CD4-positive, alpha-beta T cell treated with Interleukin-15 for 1 hour (primary cell): ENCODE results near the gene TFR2.
"Not testable (repeated sequence)": the region's sequence is repeated elsewhere in the genome, so short reads cannot be mapped to it uniquely, and the experiment has no call there.

Experiments
- DNase-seq: peaks from one replicate; pipeline ENCODE4 v3.0.0-alpha.2; 2020

The TFR2 gene

DNA sequence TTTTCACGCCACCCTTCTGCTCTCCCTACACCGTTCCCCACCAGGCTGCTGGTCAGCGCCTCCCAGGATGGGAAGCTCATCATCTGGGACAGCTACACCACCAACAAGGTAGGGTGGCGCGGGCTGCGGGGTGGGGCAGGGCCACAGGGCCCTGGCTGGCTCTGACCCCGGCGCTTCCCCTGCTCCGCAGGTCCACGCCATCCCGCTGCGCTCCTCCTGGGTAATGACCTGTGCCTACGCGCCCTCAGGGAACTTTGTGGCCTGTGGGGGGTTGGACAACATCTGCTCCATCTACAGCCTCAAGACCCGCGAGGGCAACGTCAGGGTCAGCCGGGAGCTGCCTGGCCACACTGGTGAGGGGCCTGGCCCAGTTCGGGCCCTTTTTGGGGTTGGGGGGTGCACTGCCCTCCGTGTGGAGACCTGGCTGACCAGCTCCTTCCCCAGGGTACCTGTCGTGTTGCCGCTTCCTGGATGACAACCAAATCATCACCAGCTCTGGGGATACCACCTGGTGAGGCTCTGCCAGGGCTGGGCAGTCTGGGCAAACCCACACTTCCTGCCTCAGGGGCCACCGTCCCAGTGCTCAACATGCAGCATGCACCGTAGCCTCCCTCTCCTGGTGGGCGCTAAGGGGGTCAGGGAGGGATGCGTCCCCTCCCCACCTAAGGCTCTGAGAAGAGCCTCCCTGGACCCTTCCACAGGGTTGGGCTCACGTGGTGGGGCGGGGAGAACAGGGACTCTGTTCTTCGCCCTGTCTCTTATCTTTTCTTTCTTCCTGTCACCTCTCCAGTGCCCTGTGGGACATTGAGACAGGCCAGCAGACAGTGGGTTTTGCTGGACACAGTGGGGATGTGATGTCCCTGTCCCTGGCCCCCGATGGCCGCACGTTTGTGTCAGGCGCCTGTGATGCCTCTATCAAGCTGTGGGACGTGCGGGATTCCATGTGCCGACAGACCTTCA is 36.2 kb upstream of the TFR2 start:
- no peak for DNase-seq

DNA sequence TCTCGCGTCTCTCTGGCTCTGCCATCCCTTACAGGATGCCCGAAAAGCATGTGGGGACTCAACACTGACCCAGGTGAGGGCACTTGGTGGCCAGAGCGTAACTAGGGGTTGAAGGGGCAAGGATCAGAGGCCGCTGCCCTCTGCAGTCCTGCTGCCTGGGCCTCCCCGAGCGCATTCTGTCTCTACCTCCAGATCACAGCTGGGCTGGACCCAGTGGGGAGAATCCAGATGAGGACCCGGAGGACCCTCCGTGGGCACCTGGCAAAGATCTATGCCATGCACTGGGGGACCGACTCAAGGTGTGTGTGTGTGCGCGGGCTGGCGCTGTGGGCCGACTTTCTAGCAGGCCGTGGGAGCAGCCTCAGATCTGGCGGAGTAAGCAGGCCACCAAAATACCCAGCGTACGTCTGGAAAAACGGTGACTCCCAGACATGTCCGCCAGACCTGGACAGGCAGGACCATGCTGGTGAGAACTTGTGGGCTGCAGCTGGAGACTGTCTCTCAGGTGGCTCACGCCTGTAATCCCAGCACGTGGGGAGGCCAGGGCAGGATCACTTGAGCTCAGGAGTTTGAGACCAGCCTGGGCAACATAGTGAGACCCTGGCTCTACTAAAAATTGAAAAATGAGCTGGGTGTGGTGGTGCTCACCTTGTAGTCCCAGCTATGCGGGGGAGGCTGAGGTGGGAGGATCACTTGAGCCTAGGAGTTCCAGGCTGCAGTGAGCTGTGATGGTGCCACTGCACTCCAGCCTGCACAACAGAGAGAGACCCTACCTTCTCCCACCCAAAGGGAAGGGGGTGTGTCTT is 35.4 kb upstream of the TFR2 start:
- DNase-seq = no peak

DNA sequence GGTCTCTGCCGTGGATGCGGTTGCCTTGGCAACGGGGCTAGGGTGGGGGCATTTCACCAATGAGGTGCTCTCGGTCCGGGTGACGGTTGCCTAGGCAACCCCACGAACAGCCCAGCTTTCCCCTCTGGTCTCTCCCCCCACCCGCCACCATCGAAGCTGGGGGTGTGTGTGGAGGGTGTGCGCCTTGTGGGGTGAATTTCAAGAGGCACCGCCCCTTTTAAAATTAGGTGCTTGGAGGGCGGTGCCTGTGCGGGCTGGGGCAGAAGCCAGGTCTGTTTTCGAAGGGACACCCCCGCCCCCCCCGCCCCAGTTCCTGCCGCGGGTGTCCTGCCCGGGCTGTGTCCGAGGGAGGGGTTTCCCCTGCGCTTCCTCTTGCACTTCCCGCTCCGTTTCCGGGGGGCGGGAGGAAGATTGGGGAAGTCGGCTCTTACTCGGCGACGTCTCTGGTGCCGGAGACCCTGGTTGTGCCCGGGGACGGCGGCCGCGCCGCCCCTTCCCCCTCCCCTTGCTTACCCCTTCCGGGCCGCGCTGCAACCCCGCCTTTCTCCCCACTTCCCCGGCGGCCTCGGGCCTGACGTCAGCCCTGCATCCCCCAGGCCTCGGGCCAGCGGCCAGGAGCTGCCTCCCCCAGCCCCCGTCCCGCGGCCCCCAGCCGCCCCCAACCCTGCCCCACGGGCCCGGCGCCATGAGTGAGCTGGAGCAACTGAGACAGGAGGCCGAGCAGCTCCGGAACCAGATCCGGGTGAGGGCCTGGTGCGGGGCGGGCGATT is 34.4 kb upstream of the TFR2 start:
- DNase-seq = peak; percentile 98

- DNase-seq = no peak
Measured at GRCh38 chr7:100675105-100675451, 33.7 kb upstream of the TFR2 start.

GRCh38 chr7:100674411-100675104 is 33.2 kb upstream of the TFR2 start:
- DNase-seq = no peak

DNA sequence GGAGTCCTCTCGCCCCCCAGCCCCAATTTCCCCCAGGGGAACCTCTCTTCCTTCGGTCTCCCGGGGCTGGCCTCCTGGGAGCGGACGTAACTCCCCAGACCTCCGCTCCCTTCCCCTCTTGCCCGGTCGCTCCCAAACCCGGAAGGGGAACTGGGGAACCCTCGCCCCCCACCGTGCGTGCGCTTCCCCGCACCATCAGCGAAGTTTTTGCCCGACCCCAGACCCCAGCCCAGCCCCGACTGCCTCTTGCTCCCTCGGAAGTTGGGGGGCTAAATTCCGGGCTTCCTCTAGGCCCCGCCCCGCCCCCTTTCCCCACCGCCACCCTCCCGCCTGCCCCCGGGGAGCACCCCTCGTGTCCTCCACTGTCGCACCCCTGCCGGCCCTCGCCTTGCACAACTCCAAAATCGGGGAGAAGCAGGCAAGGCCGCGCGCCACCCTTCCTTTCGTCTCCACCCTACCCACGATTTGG is 32.6 kb upstream of the TFR2 start:
- DNase-seq = peak; percentile 51

DNA sequence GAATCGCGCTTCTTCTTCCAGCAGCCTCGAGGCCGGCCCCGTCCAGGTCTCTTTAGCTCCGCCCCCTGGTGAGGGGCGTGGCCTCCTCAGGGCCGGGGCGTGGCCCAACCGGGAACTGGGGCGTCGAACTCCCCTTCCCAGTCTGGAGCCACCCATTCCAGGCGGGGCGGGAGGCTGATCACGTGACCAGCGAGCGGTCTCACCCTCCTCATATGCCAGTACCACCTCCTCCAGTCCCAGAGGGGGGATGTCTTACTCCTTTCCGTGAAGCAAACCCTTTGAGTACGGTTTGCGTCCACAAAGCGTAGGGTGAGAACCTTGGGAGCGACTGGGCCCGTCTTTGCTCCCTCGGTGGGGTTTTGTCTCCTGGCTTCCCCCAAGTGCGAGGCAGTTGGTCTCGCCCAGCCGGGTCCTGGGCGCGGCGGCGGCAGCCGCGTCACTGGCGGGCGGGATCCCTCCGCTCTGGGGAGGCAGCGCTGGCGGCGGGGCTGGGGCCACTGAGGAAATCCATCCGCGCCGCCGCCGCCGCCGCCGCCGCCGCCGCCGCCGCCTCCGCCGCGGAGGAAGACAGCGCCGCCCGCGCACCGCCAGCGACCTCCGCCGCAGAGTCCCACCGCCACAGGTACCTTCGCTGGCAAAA is 32.1 kb upstream of the TFR2 start, which contains the start of gene GNB2:
Gene GNB2 (plus strand): TSS at position 439 of the 640 bp plus-strand sequence. CDS start 2,526 bp downstream, outside the sequence.
- DNase-seq = peak; percentile 99

- no peak for DNase-seq
Measured at GRCh38 chr7:100671353-100672327, 30.3 kb upstream of the TFR2 start.

GRCh38 chr7:100670074-100670473 is 28.7 kb upstream of the TFR2 start:
- DNase-seq = no peak

- not testable (repeated sequence) for DNase-seq
Measured at GRCh38 chr7:100669106-100669505, 27.8 kb upstream of the TFR2 start.

DNA sequence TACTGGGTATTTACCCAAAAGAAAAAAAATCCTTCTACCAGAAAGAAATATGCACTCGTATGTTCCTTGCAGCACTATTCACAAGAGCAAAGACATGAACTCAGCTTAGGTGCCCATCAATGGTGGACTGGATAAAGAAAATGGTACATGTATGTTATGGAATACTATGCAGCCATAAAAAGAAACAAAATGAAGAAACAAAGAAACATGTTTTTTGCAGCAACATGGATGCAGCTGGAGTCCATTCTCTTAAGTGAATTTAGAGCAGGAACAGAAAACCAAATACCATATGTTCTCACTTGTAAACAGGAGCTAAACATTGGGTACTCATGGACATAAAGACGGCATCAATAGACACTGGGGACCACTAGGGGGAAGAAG is 26.7 kb upstream of the TFR2 start:
- no peak for DNase-seq

DNA sequence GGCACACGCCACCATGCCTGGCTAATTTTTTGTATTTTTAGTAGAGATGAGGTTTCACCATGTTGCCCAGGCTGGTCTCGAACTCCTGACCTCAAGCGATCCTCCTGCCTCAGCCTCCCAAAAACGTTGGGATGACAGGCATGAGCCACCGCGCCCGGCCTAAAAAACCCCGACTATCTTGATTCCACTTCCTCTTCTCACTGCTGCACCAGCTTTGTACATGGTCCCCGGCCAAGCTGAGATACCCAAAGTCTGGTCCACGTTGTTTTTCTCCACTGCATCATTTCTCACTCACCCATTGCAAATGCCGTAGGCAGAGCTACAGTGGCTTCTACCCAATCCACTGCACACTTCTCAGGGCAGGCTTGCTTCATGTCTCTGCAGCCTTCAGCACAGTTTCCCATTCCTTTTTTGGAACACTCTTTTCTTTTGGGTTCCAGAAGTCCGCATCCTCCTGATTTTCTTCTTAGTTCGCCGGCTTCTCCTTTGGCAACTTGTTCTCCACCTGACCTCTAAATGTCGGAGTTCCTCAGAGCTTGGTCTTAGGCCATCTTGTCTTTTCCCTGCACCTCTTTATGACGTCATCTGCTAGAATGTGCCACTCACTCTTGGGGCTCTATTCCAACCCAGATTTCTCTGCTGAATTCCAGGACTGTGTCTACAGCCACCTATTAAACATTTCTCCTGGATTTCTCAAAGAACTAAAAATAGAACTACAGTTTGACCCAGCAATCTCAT is 26.1 kb upstream of the TFR2 start:
- DNase-seq = no peak

- DNase-seq = no peak
Measured at GRCh38 chr7:100665168-100665726, 23.9 kb upstream of the TFR2 start.

DNA sequence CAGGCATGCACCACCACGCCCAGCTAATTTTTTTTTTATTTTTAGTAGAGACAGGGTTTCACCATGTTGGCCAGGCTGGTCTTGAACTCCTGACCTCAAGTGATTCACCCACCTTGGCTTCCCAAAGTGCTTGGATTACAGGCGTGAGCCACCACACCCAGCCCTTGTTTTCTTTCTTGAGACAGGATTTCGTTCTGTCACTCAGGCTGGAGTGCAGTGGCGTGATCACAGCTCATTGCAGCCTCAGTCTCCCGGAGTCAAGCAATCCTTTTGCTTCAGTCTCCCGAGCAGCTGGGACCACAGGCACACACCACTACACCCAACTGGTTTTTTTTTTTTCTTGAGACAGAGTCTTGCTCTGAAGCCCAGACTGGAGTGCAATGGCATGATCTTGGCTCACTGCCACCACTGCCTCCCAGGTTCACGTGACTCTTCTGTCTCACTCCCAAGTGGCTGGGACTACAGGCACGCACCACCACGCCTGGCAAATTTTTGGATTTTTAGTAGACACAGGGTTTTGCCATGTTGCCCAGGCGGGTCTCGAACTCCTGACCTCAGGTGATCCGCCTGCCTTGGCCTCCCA is 20.9 kb upstream of the TFR2 start:
- not testable (repeated sequence) for DNase-seq

DNA sequence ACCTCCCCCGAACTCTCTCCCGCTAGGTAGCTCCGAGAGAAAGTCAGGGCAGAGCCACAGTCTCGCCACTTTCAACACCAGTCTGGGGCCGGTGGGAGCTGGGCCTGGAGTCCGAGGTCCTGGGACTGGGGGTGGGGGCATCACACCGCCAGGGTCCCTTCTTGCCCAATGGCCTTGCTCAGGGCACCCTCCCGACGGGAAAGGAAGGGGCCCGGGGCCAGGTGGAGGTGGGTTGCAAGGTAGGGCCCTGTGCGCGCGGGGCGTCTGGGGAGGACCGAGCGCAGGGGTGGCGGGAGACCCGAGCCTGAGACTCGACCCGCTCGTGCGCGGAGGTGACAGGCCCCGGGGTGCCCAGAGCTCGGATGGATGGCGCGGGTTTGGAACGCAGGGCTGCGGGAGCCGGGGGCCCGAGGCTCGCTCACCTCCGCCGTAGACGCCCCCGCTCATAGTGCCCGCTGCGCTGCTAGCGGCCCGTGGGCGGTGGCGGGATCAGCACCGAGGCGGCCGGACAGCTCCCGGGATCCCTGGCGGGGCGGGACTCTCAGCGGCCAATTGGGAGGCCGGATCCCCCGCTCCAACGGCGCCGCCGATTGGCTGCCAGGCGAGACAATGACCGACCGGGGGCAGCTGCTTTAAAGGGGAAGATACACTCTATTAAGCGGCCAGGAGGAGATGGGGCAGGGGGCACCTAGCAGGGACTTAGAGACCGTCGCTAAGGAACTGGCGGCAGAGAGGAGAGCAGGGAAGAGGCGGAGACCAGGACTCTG is 14.7 kb upstream of the TFR2 start, which contains the start of gene ACTL6B:
Gene ACTL6B (minus strand): TSS at position 541 of the 767 bp plus-strand sequence. CDS start 94 bp downstream, at position 447.
- peak; percentile 54 for DNase-seq

GRCh38 chr7:100654908-100655831 is 13.8 kb upstream of the TFR2 start:
- no peak for DNase-seq
